Measurements from ENCODE around the gene PDZD2.

- TF ChIP-seq CTCF (IDR thresholded peaks at IDR 0.05; ENCODE audit: low read length) (no peak), EZH2phosphoT487 (IDR thresholded peaks at IDR 0.05; ENCODE audit: low read length) (no peak), EZH2 (optimal IDR thresholded peaks at IDR 0.05; ENCODE audit: low read depth, low read length) (no peak)
Observed at GRCh38 chr5:32123889-32124676, 485.2 kb downstream of the PDZD2 start.

All from MM.1S (cell line).